Right renal cortex interstitium (tissue), 3 donors: ENCODE measurements around the gene SEH1L. TPM values are rescaled to one million over a fixed set of nuclear protein-coding genes. Genes with fewer than 3 reads are reported as not detected.
"Not testable (repeated sequence)": the region's sequence is repeated elsewhere in the genome, so short reads cannot be mapped to it uniquely, and the experiment has no call there.

Source experiments
- DNase-seq, 3 donors: peaks; one replicate each; pipeline ENCODE4 v3.0.0-alpha.2; 2013; ENCODE audit warnings: low read depth in 3 of 3, low spot score in 2 of 3
- polyA plus RNA-seq, 3 donors: library from polyadenylated mRNA; unstranded; fragments of 120-200 nt; gene quantifications; one replicate each; pipeline ENCODE4 v1.2.1, GENCODE V29; 2013; ENCODE audit not compliant: insufficient read length in 3 of 3

SEH1L gene
- polyA plus RNA-seq, 3 donors = 38.7 to 41.5 (median 40.2) TPM

- peak; percentile 92 to 96 (median 93) for DNase-seq
These were observed 43.4 kb downstream of the SEH1L start, which contains the start of gene CEP192 for GRCh38 chr18:12990967-12991820. TSS of gene CEP192 (plus strand) at chr18:12991362. CDS start at chr18:12999425, 8,063 bp downstream.

DNA sequence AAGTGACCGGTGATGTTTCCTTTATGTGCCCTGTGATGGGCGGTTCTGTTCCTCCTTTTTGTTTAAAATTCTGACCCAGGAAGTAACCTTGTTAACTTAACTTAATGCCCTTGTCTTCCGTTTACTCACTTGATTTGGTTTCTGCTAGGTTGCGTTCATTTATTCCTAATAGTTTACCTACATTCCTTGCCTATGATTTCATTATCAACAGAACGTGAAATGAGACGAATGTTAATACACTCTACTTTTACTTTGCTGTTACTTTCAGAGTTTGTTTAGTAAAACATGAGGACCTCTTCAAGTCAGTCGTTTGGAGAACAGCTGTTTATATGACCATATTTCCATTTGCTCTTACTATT lies 44.0 kb downstream of the SEH1L start:
- DNase-seq = peak in 1 of 3 donors; percentile 33

DNA sequence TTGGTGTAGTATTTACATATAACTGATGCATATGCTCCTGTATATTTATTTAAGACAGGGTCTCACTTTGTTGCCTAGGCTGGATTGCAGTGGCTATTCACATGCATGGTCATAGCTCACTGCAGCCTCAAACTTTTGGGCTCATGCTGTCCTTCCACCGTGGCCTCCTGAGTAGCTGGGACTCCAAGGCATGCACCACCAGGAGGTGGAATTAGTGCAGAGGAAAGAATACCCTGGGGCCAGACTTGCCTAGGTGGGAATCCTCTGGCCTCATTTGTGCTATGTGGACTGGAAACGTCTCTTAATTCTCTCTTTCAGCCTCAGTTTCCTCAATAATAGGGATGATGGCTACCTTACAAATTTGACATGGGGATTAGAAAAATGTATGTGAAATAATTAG lies 45.6 kb downstream of the SEH1L start:
- no peak for DNase-seq

DNA sequence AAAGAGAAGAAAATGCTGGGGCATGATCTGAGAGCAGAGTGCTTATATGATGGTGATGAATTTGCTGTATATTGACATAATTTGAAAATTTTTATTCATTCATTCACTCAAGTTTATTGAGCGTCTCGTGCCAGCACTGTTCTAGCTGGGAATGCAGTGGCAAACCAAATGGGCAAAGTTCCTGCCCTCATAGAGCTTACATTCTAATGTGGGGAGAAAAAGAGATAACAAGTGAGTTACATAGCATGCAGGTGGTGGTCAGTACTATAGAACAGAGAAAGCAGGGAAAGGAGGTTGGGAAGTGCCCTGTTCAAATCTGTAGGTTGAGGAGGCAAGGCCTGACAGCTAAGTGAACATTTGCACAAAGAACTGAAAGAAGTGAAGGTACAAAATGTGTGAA lies 47.6 kb downstream of the SEH1L start:
- no peak for DNase-seq

DNA sequence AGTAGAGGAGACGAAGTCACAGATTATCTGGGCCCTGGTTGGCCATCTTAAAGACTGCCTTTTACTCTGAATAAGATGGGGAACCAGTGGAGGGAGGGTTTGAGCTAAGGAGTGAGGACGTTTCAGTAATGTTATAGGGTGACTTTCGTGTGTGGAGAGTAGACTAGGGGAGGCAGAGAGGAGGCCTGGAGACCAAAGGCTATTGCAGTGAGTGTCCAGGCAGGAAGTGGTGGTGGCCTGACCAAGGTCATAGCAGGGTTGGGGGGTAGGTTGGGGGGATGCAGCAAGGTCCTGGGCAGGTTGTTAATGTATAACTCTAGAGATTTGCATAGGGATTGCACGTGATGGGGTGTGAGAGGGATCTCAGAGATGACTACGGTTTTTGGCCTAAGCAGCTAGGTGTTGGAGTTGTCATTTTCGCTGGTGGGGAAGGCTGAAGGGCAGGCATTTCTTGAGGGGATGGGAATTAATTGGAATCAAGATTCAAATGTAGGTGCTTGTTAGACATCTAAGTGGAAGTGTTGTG lies 48.2 kb downstream of the SEH1L start:
- DNase-seq = no peak

GRCh38 chr18:12996661-12997292 lies 49.0 kb downstream of the SEH1L start:
- no peak for DNase-seq

GRCh38 chr18:12997330-12997729 lies 49.5 kb downstream of the SEH1L start:
- not testable (repeated sequence) for DNase-seq

- DNase-seq = no peak
These were observed 50.7 kb downstream of the SEH1L start for GRCh38 chr18:12998332-12999060.

GRCh38 chr18:13003466-13003896 lies 55.7 kb downstream of the SEH1L start:
- DNase-seq = no peak

- DNase-seq = no peak
These were observed 56.6 kb downstream of the SEH1L start for GRCh38 chr18:13004396-13004795.

DNA sequence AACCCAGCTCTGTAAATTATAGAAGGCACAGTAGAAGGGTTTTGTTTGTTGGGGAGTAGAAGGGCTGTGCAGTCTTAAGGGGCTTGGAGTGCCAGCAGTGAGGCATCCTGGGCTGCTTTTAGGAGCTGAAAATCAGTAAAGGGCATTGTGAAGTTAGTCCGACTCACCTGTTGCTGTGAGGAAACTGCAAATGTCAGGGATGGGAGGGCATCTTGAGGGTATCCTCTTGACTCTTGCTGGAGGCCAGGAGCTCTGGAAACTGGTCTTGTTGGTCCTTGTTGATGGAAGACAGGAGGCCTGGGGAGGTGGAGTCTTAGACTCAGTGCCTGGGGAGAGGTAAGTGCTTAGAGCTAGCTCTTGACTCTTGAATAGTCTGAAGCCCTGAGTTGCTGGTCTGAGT lies 57.5 kb downstream of the SEH1L start:
- DNase-seq = no peak

DNA sequence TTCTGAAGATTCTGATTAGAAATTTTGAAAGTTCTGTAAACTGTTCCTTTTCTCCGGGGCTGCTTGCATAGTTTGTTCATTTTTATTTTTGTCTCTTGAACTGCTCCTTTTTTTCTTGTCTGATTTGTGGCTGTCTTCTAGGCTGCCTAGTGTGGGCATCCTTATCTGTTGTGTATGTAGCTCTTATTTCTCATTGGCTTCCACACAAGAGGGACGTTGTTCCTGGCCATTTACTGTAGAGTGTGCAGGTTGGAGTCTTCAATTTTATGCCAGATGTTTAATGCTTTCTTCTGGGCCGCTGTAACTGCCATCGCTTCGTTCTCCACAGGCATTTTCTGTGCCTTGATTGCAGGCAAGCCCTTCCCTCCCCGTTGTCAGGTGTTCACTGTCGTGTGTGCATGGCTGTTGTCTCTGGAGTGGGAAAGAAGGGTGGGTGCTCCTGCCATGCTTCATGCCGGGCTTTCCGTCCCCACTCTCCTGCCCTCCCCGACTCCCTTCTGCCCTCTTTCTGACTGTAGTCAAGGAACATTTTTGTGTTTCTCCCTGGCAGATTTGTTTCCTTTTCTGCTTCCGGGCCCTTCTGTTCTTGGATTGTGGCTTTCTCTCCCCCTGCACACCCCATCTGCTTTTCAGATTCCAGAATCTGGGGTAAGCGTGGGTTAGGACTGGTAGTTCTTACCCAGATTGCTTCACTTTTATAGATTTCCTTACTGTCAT lies 58.9 kb downstream of the SEH1L start:
- no peak for DNase-seq

DNA sequence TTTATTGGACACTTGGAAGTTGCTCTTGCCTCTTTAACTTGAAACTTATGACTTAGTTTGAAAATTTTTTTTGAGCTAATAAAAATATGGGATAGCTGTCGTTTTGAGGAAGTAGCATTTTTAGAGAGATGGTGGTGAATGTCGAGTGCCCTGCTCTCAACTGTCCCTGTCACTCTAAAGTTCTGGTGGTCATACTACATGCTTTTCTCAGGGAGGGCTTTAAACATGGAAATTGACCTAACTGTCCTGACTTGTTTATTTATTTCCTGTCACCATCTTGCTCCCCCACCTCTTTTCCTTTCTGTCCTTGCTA lies 59.4 kb downstream of the SEH1L start:
- DNase-seq = no peak

DNA sequence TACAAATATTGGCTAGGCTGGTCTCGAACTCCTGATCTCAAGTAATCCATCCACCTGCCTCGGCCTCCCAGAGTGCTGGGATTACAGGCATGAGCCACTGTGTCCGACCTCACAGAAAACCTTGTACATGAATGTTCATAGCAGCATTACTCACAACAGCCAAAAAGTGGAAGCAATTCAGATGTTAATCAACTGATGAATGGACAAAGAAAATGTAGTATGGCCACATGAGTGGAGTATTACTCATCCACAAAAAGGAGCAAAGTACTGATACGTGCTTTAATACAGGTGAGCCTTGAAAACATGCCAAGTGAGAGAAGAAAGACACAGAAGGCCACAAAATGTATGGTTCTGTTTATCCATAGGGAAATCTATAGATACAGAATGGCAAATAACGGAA lies 63.9 kb downstream of the SEH1L start:
- DNase-seq = no peak

DNA sequence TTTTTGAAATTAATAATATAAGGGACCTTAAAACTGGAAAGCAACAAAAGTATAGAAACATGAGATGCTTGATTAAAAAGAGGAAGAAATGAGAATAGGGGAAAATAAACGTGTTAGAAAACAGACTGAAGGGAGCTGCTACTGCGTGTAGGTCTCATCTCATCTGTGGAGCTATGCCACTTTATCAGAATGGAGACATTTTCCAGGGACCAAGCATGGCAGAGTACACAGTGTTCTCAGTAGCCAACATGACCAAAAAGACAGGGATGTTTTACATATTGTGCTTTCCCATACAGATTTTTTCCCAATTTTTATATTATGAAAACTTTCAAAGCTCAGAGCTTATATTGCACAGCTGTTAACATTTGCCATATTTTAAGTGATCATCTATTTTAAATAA lies 66.4 kb downstream of the SEH1L start:
- DNase-seq = no peak

DNA sequence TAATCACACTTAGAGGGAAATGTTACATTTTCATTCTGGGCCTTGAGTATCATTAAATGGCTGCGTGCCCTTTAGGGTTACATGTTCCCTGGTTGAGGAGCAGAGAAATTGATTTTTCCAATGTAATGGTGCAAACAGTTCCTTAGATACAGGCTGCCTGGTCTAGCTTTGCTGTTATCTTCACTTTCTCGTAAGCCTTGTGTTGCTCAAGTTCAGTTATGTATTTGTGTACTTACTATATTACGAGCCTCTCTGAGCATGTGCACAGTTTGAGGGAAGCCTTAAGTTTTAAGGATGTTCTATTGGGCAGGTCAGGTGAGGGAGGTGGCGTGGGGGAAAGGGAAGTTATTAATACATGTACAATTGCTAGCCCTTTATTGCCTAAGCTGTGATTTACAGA lies 67.0 kb downstream of the SEH1L start:
- no peak for DNase-seq

GRCh38 chr18:13017247-13017875 lies 69.5 kb downstream of the SEH1L start:
- DNase-seq = no peak

GRCh38 chr18:13018374-13018773 lies 70.6 kb downstream of the SEH1L start:
- DNase-seq = no peak

DNA sequence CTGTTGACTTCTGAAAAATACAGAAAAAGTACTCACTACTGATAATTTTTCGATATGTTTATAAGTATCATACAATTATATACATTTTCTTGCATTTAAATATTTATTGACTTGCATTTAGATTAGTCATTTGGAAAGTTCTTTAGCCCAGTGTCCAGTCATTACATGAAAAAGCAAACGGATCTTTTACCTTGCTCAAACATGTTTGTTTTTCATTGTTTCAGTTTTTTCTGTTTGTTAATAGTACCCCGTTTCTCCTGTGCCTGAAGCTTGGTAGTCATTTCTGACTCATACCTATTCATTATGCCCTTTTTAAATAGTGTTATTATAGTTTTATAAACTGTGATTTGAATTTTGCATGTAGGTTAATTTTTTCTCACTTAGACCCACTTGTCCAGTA lies 71.5 kb downstream of the SEH1L start:
- DNase-seq = no peak

GRCh38 chr18:13022644-13023043 lies 74.8 kb downstream of the SEH1L start:
- no peak for DNase-seq
